ENCODE results near the gene SUN2.

GRCh38 chr22:38786631-38787030 lies 30.8 kb upstream of the SUN2 start:
- TF ChIP-seq CTCF (IDR thresholded peaks at IDR 0.05) (no peak), POLR2A (IDR thresholded peaks at IDR 0.05) (no peak)

Data from uterus (tissue), 2 donors.